ENCODE measurements around the gene ANO2.
A peak's percentile ranks its signal among the peaks of the same experiment; 100 is the strongest.

ANO2 gene

DNA sequence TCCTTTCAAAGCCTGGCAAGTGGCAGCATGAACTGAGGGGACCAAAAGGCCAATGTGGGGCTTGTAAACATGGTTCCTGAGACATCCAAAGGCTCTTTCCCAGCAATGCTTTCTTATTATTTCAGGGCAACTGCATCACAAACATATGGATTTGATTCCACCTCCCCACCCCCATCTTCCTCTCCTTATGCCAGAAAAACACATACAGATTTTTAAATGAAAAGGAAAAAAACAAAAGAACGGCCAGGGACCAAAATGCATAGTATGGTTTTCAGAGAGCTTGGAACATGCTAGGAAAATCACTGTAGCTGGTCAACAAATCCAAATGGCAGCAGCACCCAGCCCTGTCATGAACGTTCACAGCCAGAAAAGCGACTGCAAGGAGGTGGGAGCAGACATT is 167.6 kb downstream of the ANO2 start:
- DNase-seq (ENCODE audit: low spot score) = no peak

DNA sequence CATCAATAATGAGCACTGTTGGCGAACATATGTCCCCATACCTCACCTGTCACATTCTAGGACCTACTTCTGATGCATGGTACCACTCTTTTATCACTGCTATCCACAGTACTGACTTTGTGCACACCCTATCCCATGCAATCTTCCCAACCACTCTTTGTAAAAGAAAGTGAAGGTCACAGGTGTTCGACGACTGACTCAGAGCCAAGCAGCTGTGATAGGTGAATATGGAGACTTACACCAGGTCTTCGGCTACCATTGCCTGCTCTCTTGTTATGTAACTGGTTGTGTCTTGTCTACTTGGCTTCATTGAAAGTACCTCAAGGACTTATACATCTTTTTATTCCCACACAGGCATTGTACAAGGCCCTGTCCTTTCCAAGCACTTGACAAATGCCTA is 169.0 kb downstream of the ANO2 start:
- DNase-seq (ENCODE audit: low spot score) = no peak

DNA sequence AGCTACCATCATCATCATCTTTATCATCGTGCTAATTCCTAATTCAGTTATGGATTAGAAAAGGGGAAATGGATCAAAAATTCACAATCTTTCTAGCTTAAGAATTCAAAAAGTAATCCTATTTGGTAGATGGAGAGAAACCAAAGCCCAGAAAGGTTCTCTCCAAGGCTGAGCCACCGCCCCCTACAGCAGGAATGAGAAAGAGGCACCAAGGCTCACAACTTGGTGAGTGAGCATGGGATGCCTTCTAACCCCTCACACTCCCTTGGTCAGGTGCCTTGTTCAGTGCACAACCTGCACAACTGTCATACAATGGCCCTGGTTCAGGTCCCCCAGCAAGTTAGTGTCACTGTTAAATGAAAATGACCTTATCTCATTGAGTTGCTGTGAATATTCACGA is 171.5 kb downstream of the ANO2 start:
- no peak for DNase-seq (ENCODE audit: low spot score)

DNA sequence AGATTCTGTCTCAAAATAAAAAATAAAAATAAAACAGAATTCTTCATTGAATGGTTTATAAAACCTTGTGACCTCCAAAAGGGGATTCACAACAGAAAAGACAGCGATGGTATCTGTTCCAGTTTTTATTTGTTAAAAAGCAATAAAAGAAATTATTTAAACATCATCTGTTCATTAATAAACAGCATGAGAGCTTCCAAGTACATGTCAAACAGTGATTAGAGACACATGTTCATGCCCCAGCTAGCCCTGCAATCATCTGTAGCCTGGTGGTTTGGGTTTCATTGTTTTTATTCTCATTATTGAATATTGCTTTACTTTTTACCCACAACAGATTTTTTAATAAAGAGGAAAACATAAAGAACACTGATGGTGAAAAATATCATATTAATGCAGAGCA is 173.3 kb downstream of the ANO2 start:
- no peak for DNase-seq (ENCODE audit: low spot score)

DNA sequence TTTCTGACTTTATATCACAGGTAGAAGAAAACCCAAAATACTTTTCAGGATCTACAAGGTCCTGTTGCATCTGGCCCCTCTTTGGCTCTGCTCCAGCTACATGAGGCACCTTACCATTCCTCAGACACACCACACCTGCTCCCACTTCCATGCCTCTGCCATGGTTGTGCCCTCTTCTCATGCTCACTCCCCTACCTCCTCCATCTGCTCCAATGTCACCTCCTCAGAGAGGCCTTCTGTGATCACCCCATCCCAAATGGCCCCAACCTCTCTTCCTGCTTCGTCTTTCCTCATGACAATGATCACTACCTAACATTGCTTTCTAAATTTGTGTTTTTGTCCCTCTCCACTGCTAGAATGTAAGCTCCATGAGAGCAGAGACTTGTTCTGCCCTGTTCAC is 174.3 kb downstream of the ANO2 start:
- DNase-seq (ENCODE audit: low spot score) = no peak

DNA sequence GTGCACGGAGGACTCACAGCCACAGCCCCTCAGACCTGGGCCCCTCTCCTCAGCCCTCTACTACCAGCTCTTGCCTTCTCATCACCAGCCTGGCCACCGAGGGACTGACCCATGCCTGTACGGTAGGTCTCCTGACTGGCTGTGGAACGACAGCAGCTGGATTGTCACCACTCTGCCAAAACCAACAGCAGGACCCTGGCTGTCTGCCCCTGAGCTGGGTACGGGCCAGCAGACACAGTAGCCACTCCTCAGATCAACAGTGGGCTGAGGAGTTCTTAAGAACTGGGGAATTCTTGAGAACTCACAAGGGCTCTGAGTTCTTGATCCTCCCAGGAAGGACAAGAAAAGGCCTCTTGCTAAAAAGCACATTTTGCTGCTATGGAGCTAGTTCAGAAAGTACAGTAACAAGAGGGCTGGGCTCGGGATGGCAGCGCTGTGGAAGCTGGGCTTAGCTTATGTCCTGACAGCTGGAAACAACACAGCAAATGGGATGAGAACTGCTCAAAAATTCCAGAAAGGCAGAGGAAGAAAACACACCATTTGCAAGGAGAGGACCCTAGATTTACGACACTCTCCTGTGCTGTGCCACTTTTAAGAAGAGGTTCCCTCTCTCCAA is 176.4 kb downstream of the ANO2 start:
- DNase-seq (ENCODE audit: low spot score) = no peak

DNA sequence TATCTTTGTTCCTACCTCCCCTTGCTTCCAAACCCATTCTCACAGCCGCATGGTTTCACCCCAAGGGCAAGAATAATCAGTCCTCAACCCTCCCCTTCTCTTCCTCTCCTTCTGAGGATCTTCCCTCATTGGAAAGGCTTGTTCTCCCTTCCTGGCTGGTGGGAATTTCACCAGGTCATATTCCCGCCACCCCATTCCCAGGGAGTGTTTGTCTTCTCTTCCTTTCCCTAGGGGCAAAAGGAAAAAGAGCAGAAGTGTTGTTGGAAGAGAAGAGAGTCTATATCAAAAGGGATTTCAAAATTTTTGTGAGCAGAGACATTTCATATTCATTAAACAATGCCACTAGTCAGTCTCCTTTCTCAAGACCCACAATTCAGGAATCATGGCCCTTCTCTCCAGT is 176.9 kb downstream of the ANO2 start:
- no peak for DNase-seq (ENCODE audit: low spot score)

DNA sequence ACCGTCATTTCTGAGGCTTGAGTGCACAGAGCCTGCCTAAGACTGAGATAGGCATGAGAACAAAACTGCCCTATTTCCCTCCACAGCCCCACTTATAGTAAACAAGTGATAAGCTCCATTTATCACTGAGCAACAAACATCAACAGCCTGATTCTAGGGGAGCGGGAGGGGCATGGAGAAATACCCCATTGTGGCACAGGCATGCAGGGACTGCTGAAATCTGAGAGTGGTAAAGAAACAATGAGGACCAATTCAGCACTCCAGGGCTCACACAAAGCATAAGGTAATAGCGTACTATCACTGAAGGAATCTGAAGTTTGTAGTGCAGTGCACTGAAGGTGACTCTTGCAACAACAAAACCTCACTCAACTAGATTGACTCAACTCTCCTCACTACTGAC is 186.7 kb downstream of the ANO2 start:
- DNase-seq (ENCODE audit: low spot score) = no peak

DNA sequence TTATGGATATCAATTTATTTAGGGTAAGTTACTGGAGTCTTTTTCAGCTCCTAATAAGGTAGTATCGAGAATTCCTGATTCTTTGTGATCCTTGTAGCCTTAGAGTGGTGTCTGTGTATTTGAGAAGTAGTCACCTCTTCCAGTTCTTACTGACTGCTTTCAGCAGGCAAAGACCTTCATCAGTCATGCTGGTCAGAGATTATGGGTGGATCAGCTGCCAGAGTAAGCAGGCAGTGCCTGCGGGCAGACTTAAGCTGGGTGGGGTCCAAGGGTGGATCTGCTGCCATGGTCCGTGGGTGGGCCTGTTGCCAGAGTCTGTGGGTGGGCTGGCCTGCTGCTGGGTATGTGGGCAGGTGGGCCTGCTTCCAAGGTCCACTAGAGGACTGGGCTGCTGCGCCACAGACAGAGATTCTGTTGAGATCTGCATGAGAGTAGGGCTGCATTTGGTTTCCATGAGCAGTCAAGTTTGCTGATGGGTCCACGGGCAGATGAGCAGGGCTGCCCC is 188.7 kb downstream of the ANO2 start:
- DNase-seq (ENCODE audit: low spot score) = no peak

DNA sequence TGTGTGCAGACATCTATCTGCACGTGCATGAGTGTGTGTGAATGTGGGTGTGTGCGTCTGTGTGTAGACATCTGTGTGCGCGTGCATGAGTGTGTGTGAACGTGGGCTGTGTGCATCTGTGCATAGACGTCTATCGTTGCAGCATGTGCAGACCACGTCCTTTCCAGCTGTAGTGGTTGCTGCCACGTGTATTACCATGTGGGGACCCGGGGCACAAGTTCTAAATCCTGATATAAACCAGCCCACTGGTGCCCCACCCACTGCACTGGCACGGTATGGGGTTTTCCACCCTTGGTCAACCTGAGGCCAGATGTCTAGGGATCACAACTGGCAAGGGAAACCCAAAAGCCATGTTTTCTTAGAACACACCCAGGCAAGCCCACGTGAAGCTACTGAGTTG is 197.0 kb downstream of the ANO2 start:
- DNase-seq (ENCODE audit: low spot score) = no peak

DNA sequence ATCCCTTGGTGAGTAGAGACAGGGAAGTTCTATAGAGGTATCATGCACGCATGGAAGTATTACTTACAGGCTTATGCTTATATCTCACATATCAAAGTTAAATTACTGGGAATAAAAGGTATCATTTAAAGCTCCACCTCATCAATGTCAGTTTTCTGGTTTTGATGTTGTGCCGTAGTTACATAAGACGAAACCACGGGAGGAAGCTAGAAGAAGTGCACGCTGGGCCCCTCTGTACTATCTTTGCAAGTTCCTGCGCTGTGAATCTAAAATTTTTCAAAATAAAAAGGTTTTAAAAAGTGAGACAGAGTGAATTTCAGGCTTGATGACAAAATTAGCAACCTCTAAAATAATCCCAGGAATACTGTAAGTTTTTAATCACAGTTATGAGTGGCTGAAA is 198.1 kb downstream of the ANO2 start:
- no peak for DNase-seq (ENCODE audit: low spot score)

DNA sequence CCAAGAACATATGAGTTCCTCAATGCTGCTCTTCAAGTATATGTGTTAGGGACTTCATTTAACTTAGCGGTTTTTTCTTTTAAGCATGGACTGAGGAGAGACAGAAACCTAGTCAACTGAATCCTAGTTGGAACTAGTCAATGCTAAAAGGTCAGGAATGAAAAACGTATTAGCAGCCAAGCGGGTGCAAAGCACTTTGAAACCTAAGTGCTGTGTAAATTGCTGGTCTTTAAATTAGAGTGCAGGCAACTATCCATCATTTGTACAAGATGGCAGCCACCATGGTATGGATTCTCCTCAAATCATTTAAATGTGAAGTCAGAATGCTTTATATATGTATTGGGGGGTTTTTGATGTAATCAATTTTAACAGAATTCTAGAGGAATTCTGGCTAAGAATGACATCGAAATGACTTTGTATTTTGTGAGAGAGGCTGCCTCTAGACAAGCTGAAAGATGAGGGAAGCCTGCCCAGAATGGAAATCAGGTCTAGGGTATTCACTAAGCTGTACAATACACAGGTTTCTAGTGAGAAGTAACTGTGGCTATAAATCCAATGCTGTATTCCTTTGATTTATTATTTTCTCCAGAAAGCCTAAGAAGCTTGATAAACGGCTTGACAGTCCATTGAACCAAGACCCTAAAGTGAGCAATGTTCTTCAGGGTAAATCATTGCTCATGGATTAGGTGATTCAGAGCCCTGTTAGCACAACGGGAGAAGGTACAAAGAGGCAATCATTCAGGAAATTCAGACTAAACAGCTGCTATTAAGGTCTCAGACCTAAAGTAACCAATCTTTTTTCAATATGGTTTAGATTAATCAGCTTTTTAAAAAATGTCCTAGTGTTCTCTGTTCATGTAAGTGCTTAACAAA is 198.8 kb downstream of the ANO2 start:
- DNase-seq (ENCODE audit: low spot score) = no peak

DNA sequence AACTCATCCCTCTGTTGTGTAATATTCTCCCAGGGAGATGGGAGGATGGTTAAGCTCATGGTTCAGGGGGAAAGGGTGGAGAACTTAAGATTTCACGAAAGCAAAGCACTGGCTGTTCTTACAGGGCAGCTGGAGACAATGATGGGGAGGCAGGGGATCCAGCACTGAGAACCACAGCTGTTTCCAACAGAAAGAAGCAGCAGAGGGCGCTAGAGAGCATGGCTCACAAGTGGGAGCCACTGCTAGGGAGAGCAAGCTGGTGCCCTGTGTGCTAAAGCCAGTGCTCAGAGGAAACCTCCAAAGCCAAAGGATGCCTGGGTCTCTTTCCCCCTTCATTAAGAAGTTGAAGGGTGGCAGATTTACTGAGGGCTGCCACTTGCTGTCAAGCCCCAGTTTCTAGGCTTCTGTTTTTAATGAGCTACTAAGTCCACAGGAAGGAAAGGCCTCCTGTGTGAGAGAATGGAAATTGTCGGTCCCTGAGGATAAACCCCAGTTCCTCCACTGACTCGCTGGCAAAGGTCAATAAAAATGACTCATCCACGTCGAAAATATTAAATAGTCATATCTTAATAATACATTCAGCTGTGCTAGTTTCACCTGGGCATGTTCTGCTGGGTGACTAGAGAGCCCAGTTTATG is 199.7 kb downstream of the ANO2 start:
- DNase-seq (ENCODE audit: low spot score) = peak; percentile 80

DNA sequence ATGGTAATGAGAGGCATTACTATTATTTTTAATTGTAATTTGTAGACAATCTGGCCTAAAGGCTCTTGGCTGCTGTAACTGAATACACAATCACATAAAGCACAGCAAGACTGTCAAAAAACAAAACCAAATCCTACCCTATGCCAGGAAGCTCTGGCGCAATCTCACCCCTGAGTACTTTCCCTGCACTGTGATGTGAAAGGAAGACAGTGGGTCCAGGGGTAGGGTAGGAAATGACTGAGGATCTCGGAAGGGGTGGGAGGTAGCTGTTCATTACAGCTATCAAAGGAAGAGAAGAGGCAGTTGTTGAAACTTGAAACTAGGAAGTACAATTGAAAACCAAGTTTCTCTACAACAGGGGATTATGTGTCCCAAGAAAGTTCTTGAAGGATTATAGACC is 202.8 kb downstream of the ANO2 start:
- no peak for DNase-seq (ENCODE audit: low spot score)

DNA sequence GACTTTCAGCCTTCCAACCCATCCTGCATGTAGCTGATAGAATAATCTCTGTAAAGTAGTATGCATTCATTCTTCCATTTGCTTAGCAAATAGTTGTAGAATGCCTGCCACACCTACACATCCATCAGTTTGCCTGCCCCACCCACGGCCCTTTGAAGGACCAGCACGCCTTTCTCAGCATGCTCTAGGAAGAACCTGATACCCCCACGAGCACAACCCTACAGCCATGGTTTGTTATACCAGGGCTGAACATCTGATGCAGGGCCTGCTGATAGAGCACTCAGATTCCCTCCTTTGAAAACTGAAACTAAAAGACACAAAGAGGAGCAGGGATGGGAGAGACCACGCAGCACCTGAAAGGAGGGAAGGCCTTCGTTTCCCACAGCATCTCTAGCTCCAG is 205.1 kb downstream of the ANO2 start:
- no peak for DNase-seq (ENCODE audit: low spot score)

DNA sequence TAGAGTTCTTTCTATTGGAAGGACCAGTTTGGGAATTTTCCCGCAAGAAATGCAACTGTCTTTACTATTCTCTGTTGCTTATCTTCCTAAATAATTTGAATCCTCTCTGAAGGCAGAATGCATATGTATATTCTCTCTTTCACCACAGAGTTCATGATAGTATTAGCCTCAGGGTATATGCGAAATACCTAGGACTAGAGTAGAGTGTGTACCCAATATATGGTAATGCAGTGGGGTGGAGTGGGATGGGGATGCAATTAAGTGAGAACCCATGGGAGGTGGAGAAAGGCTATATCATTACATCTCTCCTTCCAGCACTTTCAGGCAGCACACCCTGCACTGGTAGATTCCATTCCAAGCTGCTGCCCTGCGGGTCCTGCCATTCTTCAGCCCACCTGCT is 207.3 kb downstream of the ANO2 start:
- DNase-seq (ENCODE audit: low spot score) = no peak

DNA sequence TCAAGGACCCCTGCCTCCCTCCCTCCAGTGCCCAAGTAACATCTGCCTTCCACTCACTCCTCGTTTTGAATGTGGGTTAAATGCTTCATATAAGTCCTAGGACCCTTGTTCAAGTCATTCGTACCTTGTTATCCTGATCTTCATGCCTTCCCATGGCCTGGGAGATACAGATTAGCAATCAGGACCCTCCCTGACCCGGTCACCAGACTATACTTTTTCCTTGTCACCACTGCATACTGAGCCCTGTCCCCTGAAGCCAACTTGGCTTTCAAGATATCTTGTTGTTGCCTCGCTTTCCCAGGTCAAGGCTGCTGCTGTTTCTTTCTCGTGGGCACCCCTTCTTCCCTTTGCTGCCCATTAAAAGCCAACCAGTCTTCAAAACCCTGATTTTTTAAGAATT is 208.5 kb downstream of the ANO2 start:
- no peak for DNase-seq (ENCODE audit: low spot score)

DNA sequence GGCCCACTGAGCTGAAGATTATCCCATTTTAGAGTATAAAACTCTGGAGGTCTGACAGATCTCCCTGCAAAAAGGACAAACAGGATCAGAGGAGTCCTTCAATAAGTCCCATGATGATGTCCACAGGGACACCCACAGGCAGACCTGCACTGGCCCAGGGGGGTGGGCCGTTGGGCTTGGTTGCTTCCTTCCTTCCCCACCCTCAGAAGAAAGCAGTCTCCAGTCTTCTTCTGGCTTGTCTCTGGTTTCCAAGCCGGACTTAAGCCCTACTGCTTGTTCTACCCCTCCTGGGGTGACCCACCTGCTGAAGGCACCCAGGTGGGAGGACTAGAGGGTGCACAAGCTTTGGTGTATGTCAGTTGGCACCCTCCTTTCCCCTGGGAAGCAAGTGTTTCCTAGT is 209.0 kb downstream of the ANO2 start:
- no peak for DNase-seq (ENCODE audit: low spot score)

DNA sequence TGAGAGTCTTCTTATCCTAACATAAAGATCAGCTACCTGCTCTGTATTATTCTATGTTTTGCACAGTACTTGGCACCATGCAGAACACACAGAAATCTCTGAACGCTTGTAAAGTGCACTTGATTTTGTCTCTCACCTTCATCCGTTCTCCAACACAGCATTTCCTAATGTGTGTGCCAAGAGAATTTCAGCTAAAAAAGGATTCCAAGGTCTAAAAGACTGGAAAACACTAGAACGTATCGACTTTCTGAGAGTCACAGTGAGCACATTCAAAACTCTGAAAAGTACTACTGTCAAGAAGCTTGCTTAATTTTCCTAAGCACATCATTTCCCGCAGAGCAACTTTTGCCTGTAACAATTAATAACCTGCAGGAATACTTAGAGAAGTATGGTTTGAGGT is 211.1 kb downstream of the ANO2 start:
- no peak for DNase-seq (ENCODE audit: low spot score)

DNA sequence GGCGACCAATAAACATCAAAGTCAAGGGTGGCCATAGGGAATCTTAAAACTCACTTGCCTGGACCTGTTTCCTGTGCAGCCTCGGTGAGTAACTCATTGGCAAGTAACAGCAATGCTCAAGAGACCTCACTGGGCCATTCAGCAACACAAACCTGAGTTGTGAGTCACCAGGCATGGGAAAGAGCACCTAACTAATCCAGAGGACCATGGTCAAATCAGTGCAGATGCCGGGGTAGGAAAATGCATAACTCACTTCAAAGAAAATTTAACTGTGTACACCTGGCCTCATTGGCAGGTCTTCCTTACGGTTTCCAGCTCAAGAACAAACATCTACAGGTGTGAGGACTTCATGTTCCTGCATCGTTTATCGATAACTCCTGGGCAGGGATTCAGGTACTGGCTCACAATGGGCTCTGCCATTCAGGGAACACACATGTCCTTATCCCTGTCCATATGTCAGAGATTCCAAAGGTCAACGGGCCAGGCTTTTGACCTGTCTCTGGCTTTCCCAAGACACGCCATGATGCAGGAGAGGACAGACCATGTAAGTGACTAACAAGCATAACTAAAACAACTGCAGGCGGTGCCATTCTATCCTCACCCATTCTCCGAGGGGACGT is 211.8 kb downstream of the ANO2 start:
- DNase-seq (ENCODE audit: low spot score) = no peak

DNA sequence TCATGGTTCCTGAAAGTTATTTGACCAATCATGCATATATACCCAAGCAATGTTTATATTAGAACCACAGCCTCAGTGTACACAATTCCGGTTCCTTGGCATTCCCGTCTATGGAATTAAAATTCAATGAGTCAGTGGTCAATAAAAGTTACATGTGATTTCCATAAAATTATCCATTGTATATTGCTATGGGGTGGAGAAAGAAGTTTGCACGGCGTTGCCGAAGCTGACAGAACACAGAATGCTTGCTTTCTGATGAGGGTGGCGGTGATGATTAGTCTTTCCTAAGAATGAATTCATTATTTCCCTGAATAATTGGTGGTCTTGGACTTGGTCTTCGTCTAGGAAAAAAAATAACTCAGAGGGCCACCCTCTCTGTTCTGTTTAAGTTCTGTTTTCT is 214.1 kb downstream of the ANO2 start:
- DNase-seq (ENCODE audit: low spot score) = no peak

DNA sequence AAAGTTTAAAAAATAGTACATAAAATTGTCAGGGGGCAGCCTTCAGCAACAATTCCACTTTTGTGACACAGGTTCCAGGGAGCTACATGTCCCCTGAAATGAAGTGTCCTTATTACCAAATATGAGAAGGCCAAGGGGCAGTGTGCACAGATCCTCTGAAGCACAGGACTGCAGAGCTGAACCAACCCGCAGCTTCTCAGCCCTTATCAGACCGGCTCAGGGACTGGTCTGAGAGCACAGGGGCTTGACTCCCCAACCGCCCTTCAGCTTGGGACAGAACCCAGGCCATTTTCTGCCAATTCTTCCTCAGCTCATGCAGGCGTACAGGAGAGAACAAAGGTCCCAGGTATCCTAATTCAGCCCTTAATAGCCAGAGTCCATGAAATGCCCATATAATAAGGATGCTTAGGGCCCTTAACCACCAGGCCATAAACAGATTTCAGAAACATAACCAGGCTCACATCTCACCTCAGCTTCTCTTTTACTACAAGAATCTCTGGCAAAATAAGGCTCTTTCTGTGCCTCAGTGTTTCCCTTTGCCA is 221.3 kb downstream of the ANO2 start:
- no peak for DNase-seq (ENCODE audit: low spot score)

DNA sequence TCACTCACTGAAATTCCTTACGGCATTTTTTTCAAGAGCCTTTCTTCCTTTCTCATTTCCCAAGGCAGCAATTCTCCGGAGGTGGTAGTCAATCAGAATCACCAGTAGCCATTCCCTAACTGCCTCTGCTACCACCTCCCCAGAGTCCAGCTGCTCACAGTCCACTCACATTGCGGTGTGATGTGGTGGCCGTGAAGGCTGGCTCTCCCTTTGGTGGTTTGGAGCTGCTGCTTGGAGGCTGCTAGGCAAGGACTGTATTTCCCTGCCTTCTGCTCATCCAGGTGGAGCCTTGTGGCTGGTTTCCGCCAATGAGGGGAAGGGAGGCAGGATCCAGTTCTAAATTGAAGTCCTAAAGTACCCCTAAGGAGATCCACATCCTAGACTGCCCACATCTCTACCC is 222.0 kb downstream of the ANO2 start:
- no peak for DNase-seq (ENCODE audit: low spot score)
